Karpas-422 (cell line): ENCODE results near the gene FER. TPM values are rescaled to one million over a fixed set of nuclear protein-coding genes. Genes with fewer than 3 reads are reported as not detected.
"Not testable (repeated sequence)": the region's sequence is repeated elsewhere in the genome, so short reads cannot be mapped to it uniquely, and the experiment has no call there.

Experiments used
- DNase-seq: peaks from one replicate; pipeline ENCODE4 v3.0.0-alpha.2; 2015
- H2AFZ ChIP-seq: fragments of 200-600 bp; sonication (generic); 2 replicates; pipeline ENCODE4 v1.6.1; 2014; ENCODE audit warnings: antibody characterized with exemption, low read length, mixed read lengths
- H3K27ac ChIP-seq: fragments of 200-600 bp; sonication (generic); 2 replicates; pipeline ENCODE4 v1.5.1; 2014; ENCODE audit warnings: mild to moderate bottlenecking, low read length, moderate library complexity
- H3K27me3 ChIP-seq: fragments of 200-600 bp; sonication (generic); 2 replicates; pipeline ENCODE4 v1.6.1; 2014; ENCODE audit warnings: low read length, mixed read lengths
- H3K36me3 ChIP-seq: fragments of 200-600 bp; sonication (generic); 2 replicates; pipeline ENCODE4 v1.6.1; 2014; ENCODE audit warnings: low read length, mixed read lengths; ENCODE audit not compliant: insufficient read depth
- H3K4me1 ChIP-seq: fragments of 200-600 bp; sonication (generic); 2 replicates; pipeline ENCODE4 v1.6.1; 2014; ENCODE audit warnings: mild to moderate bottlenecking, low read length, mixed read lengths
- H3K4me2 ChIP-seq: fragments of 200-600 bp; sonication (generic); 2 replicates; pipeline ENCODE4 v1.6.1; 2014; ENCODE audit warnings: low read length, low read depth, mild to moderate bottlenecking; ENCODE audit not compliant: poor library complexity, severe bottlenecking
- H3K4me3 ChIP-seq: fragments of 200-600 bp; sonication (generic); 2 replicates; pipeline ENCODE4 v1.5.1; 2014; ENCODE audit warnings: mild to moderate bottlenecking, antibody characterized with exemption, low read length, mixed read lengths
- H3K79me2 ChIP-seq: fragments of 200-600 bp; sonication (generic); 2 replicates; pipeline ENCODE4 v1.6.1; 2014; ENCODE audit warnings: mild to moderate bottlenecking, low read length, mixed read lengths
- H3K9ac ChIP-seq: fragments of 200-600 bp; sonication (generic); 2 replicates; pipeline ENCODE4 v1.6.0; 2014; ENCODE audit warnings: low read length
- H3K9me2 ChIP-seq: fragments of 200-600 bp; sonication (generic), shearing (Covaris generic); replicated peaks from 2 replicates; pipeline ENCODE4 v1.6.0; 2014; ENCODE audit warnings: mild to moderate bottlenecking, low read length, moderate library complexity; ENCODE audit not compliant: insufficient read depth
- H3K9me3 ChIP-seq: fragments of 300-700, 200-600 bp; sonication (generic); 2 replicates; pipeline ENCODE4 v1.6.1; 2014; ENCODE audit warnings: low read length, mixed read lengths
- H4K20me1 ChIP-seq: fragments of 200-600 bp; sonication (generic); 2 replicates; pipeline ENCODE4 v1.6.1; 2014; ENCODE audit warnings: mild to moderate bottlenecking, antibody characterized with exemption, low read length, low read depth; ENCODE audit not compliant: insufficient read depth
- total RNA-seq: library from RNA; depleted of rRNA; stranded (reverse); fragments of >200 nt; shearing (Covaris generic); gene quantifications from 2 replicates; pipeline ENCODE4 v1.2.3, GENCODE V29; 2014; ENCODE audit warnings: low replicate concordance

The FER gene
- total RNA-seq, 1 experiment from 2014 or later: 14.6 TPM

- DNase-seq: no peak
- Histone ChIP-seq H3K9me3 (no peaks in the 10 kb centered on the region), H4K20me1 (no peaks in the 10 kb centered on the region), H3K9me2 (no peaks in the 10 kb centered on the region), H3K27ac (no peak overlapping the region), H3K4me3 (no peak overlapping the region), H3K4me2 (no peak overlapping the region), H3K4me1 (no peaks in the 10 kb centered on the region), H3K9ac (no peak overlapping the region), H2AFZ (no peak overlapping the region), H3K27me3 (no peaks in the 10 kb centered on the region), H3K79me2 (no peaks in the 10 kb centered on the region), H3K36me3 (no peaks in the 10 kb centered on the region)
Observed at GRCh38 chr5:108998216-108998615, 250.5 kb downstream of the FER start.

- H2AFZ ChIP-seq: no peak overlapping the region
- no peaks in the 10 kb centered on the region for H4K20me1 ChIP-seq
- H3K27ac ChIP-seq: no peak overlapping the region
- no peaks in the 10 kb centered on the region for H3K79me2 ChIP-seq
- H3K27me3 ChIP-seq: no peaks in the 10 kb centered on the region
- no peaks in the 10 kb centered on the region for H3K9me3 ChIP-seq
- DNase-seq: no peak
- no peak overlapping the region for H3K4me2 ChIP-seq
- no peaks in the 10 kb centered on the region for H3K36me3 ChIP-seq
- no peaks in the 10 kb centered on the region for H3K4me1 ChIP-seq
- no peak overlapping the region for H3K9ac ChIP-seq
- H3K9me2 ChIP-seq: no peaks in the 10 kb centered on the region
- no peak overlapping the region for H3K4me3 ChIP-seq
Observed at GRCh38 chr5:109003928-109004327, 256.2 kb downstream of the FER start.

- DNase-seq: no peak
- H3K27ac ChIP-seq: no peak overlapping the region
- H2AFZ ChIP-seq: no peak overlapping the region
Observed at GRCh38 chr5:109005297-109006009, 257.8 kb downstream of the FER start.

GRCh38 chr5:109006129-109006528 lies 258.4 kb downstream of the FER start:
- Histone ChIP-seq H3K9me2 (no peaks in the 10 kb centered on the region), H4K20me1 (no peaks in the 10 kb centered on the region), H3K9ac (no peak overlapping the region), H3K4me3 (no peak overlapping the region), H3K79me2 (no peaks in the 10 kb centered on the region), H3K4me2 (no peak overlapping the region), H3K4me1 (peaks cover 3% of the 10 kb centered on the region), H3K27me3 (no peaks in the 10 kb centered on the region), H2AFZ (no peak overlapping the region), H3K36me3 (no peaks in the 10 kb centered on the region), H3K27ac (no peak overlapping the region), H3K9me3 (no peaks in the 10 kb centered on the region)
- DNase-seq: no peak

More at GRCh38 chr5:109005297-109006009, 257.8 kb downstream of the FER start:
- Histone ChIP-seq H3K9ac (no peak overlapping the region), H3K9me3 (no peaks in the 10 kb centered on the region), H4K20me1 (no peaks in the 10 kb centered on the region), H3K79me2 (no peaks in the 10 kb centered on the region), H3K4me2 (no peak overlapping the region), H3K9me2 (no peaks in the 10 kb centered on the region), H3K4me3 (no peak overlapping the region), H3K36me3 (no peaks in the 10 kb centered on the region), H3K27me3 (no peaks in the 10 kb centered on the region), H3K4me1 (peaks cover 3% of the 10 kb centered on the region)

- Histone ChIP-seq H3K79me2 (no peaks in the 10 kb centered on the region), H3K4me2 (no peak overlapping the region)
Observed at GRCh38 chr5:109016300-109016699, 268.6 kb downstream of the FER start.

GRCh38 chr5:109022056-109022455 lies 274.4 kb downstream of the FER start:
- no peaks in the 10 kb centered on the region for H3K79me2 ChIP-seq
- H3K9me3 ChIP-seq: no peaks in the 10 kb centered on the region
- H3K36me3 ChIP-seq: no peaks in the 10 kb centered on the region
- no peak overlapping the region for H3K9ac ChIP-seq
- no peaks in the 10 kb centered on the region for H3K4me1 ChIP-seq
- no peak overlapping the region for H2AFZ ChIP-seq
- 0 out of 2 replicates have a peak, but pooled peaks cover 10% of the 10 kb centered on the region for H4K20me1 ChIP-seq
- H3K9me2 ChIP-seq: no peaks in the 10 kb centered on the region
- H3K4me3 ChIP-seq: no peak overlapping the region
- no peak overlapping the region for H3K27ac ChIP-seq
- no peak overlapping the region for H3K4me2 ChIP-seq
- no peaks in the 10 kb centered on the region for H3K27me3 ChIP-seq
- no peak for DNase-seq

More at GRCh38 chr5:109016300-109016699, 268.6 kb downstream of the FER start:
- H2AFZ ChIP-seq: no peak overlapping the region
- H3K27me3 ChIP-seq: no peaks in the 10 kb centered on the region
- H3K36me3 ChIP-seq: no peaks in the 10 kb centered on the region
- no peak overlapping the region for H3K27ac ChIP-seq
- H4K20me1 ChIP-seq: 0 out of 2 replicates have a peak, but pooled peaks cover 3% of the 10 kb centered on the region
- H3K4me1 ChIP-seq: no peaks in the 10 kb centered on the region
- no peaks in the 10 kb centered on the region for H3K9me2 ChIP-seq
- no peak for DNase-seq
- H3K4me3 ChIP-seq: no peak overlapping the region
- no peaks in the 10 kb centered on the region for H3K9me3 ChIP-seq
- H3K9ac ChIP-seq: no peak overlapping the region

GRCh38 chr5:109025729-109026128 lies 278.0 kb downstream of the FER start:
- H2AFZ ChIP-seq, H3K9me2 ChIP-seq, H3K79me2 ChIP-seq, DNase-seq, H3K4me1 ChIP-seq, H3K36me3 ChIP-seq, H3K9ac ChIP-seq, H3K9me3 ChIP-seq, H3K4me2 ChIP-seq, H3K27ac ChIP-seq, H3K4me3 ChIP-seq, H4K20me1 ChIP-seq, H3K27me3 ChIP-seq: not testable (repeated sequence)

GRCh38 chr5:109027983-109028607 lies 280.4 kb downstream of the FER start:
- H3K27ac ChIP-seq: no peak overlapping the region

More at GRCh38 chr5:109027983-109028607, 280.4 kb downstream of the FER start:
- DNase-seq: no peak
- Histone ChIP-seq H3K4me1 (no peaks in the 10 kb centered on the region), H3K9me2 (no peaks in the 10 kb centered on the region), H3K4me2 (no peak overlapping the region), H4K20me1 (0 out of 2 replicates have a peak, but pooled peaks cover 7% of the 10 kb centered on the region), H3K4me3 (no peak overlapping the region), H2AFZ (no peak overlapping the region), H3K9ac (no peak overlapping the region), H3K27me3 (no peaks in the 10 kb centered on the region), H3K9me3 (no peaks in the 10 kb centered on the region), H3K36me3 (no peaks in the 10 kb centered on the region), H3K79me2 (no peaks in the 10 kb centered on the region)
